HepG2 (cell line): ENCODE results near the gene VDAC1. TPM values are rescaled to one million over a fixed set of nuclear protein-coding genes. Genes with fewer than 3 reads are reported as not detected.

ENCODE experiments used
- ATAC-seq: fragments of 200-7000 bp; cut with Tn5 transposase; 3 replicates; pipeline ENCODE4 v1.9.1; 2020; ENCODE audit warnings: mild to moderate bottlenecking, moderate library complexity
- BruUV-seq: library from RNA; stranded (reverse); fragments of 400-500 nt; replicated peaks from 2 replicates; lab custom pipeline; 2021; lab: Mats Ljungman, UMichigan
- CTCF ChIA-PET: fragments of 300-600 bp; formaldehyde crosslinking; extraction: SDS; loops from one replicate; lab custom pipeline; 2021; ENCODE audit warnings: low total read pairs, inconsistent platforms, low intra/inter-chr PET ratio; lab: Yijun Ruan, JAX
- POLR2A ChIA-PET: fragments of 350-600 bp; sonication (Branson Sonifier 250); formaldehyde crosslinking; loops from one replicate; lab custom pipeline; 2020; ENCODE audit warnings: antibody characterized with exemption, inconsistent platforms; lab: Yijun Ruan, JAX
- DNase-seq: peaks from one replicate; pipeline ENCODE4 v3.0.0-alpha.2; 2015; ENCODE audit warnings: low spot score
- FAIRE-seq: peaks from 3 replicates; lab custom pipeline; 2011; peaks lifted over from hg19 to GRCh38; lab: Jason Lieb, UNC
- H2AFZ ChIP-seq: one replicate; pipeline ENCODE4 v1.6.1; 2011; ENCODE audit warnings: low read length, inconsistent platforms
- H3K27ac ChIP-seq: fragments of 300-600 bp; 3 replicates; pipeline ENCODE4 v1.8.0; 2011; ENCODE audit warnings: mixed run types, mild to moderate bottlenecking, mixed read lengths, low read length, inconsistent platforms; ENCODE audit not compliant: insufficient read depth; ENCODE audit errors: extremely low read length
- H3K27me3 ChIP-seq, 2 experiments: fragments of 200-600 bp in 1 of 2; 2 replicates in 1 of 2; 3 replicates in 1 of 2; pipeline versions ENCODE4 v1.6.0 to v1.8.0; 2011; ENCODE audit warnings: low read length in 2 of 2, mild to moderate bottlenecking in 2 of 2, moderate library complexity in 2 of 2, inconsistent platforms in 1 of 2; ENCODE audit not compliant: insufficient read depth in 2 of 2, control insufficient read depth in 1 of 2
- H3K36me3 ChIP-seq, 2 experiments: fragments of 200-600 bp in 1 of 2; replicated peaks in 1 of 2; 2 replicates in 1 of 2; 3 replicates in 1 of 2; pipeline versions ENCODE4 v1.5.1 to v1.8.0; 2011; ENCODE audit warnings: low read length in 2 of 2, inconsistent platforms in 1 of 2; ENCODE audit not compliant: insufficient read depth in 2 of 2, control insufficient read depth in 1 of 2
- H3K4me1 ChIP-seq: 2 replicates; pipeline ENCODE4 v1.5.1; 2012; ENCODE audit warnings: low read length, inconsistent platforms; ENCODE audit not compliant: insufficient read depth
- H3K4me2 ChIP-seq: 2 replicates; pipeline ENCODE4 v1.6.0; 2011; ENCODE audit warnings: low read depth, low read length, inconsistent platforms
- H3K4me3 ChIP-seq, 3 experiments: fragments of 200-600 bp in 1 of 3; sonication (generic), shearing (Covaris generic) in 1 of 3; replicated peaks in 1 of 3; 2 replicates each; pipeline ENCODE4 v1.5.1; 2011 to 2016; ENCODE audit warnings: low read length in 3 of 3, inconsistent platforms in 2 of 3, low read depth in 2 of 3, mild to moderate bottlenecking in 2 of 3, control low read depth in 1 of 3, mixed read lengths in 1 of 3; ENCODE audit not compliant: insufficient read depth in 1 of 3
- H3K79me2 ChIP-seq: one replicate; pipeline ENCODE4 v1.6.1; 2011; ENCODE audit warnings: low read length, inconsistent platforms; ENCODE audit not compliant: insufficient read depth
- H3K9ac ChIP-seq: 2 replicates; pipeline ENCODE4 v1.6.0; 2011; ENCODE audit warnings: mild to moderate bottlenecking, low read depth, low read length, inconsistent platforms; ENCODE audit not compliant: insufficient read depth
- H3K9me3 ChIP-seq: 2 replicates; pipeline ENCODE4 v1.5.1; 2012; ENCODE audit warnings: mild to moderate bottlenecking, low read length
- H4K20me1 ChIP-seq: 2 replicates; pipeline ENCODE4 v1.6.0; 2011; ENCODE audit warnings: inconsistent platforms, mild to moderate bottlenecking, low read length, moderate library complexity; ENCODE audit not compliant: insufficient read depth
- CBX2 ChIP-seq, 2 experiments: fragments of 200-600 bp in 1 of 2; sonication (generic); formaldehyde crosslinking in 1 of 2; IDR thresholded peaks; 2 replicates each; pipeline versions ENCODE4 v1.7.0 to v1.8.1; 2018 to 2022; ENCODE audit warnings: low read depth in 2 of 2, low read length in 1 of 2, mild to moderate bottlenecking in 1 of 2, missing genetic modification reagents in 1 of 2
- CEBPB ChIP-seq: IDR thresholded peaks from 2 replicates; pipeline ENCODE4 v1.6.1; 2011; ENCODE audit warnings: low read depth, low read length, improper control_type of control experiment, borderline replicate concordance
- HNRNPL ChIP-seq: fragments of 200-400 bp; formaldehyde crosslinking; IDR thresholded peaks from 2 replicates; pipeline ENCODE4 v1.6.1; 2017; ENCODE audit warnings: mild to moderate bottlenecking, low read depth, low read length
- ZNF142 ChIP-seq: sonication (generic); formaldehyde crosslinking; IDR thresholded peaks from 2 replicates; pipeline ENCODE4 v1.4.0; 2020; ENCODE audit warnings: missing genetic modification reagents
- ZNF30 ChIP-seq: sonication (generic); formaldehyde crosslinking; IDR thresholded peaks from 2 replicates; pipeline ENCODE4 v1.5.0; 2020; ENCODE audit warnings: mild to moderate bottlenecking, missing genetic modification reagents
- ZNF343 ChIP-seq: sonication (generic); formaldehyde crosslinking; IDR thresholded peaks from 2 replicates; pipeline ENCODE4 v1.4.0; 2020; ENCODE audit warnings: mild to moderate bottlenecking, missing genetic modification reagents
- ZNF768 ChIP-seq: sonication (generic); formaldehyde crosslinking; IDR thresholded peaks from 2 replicates; pipeline ENCODE4 v1.4.0; 2020; ENCODE audit warnings: missing genetic modification reagents
- WGBS: methylation state at CpG from one replicate; pipeline ENCODE4 v1.1.6; 2017; ENCODE audit warnings: low lambda C conversion rate; 5-methylcytosine and 5-hydroxymethylcytosine counted together
- in situ Hi-C: cut with HindIII; loops from 2 replicates; pipeline ENCODE4 v1.10.0; 2017; ENCODE audit warnings: low pct_unique_long_range_greater_than_20kb; ENCODE audit not compliant: extremely low pct_ligation_motif_present
- intact Hi-C: fragments of 100-400 bp; cut with micrococcal nuclease; formaldehyde crosslinking; loops from one replicate; pipeline ENCODE4 v1.10.0; 2022; ENCODE audit not compliant: unreplicated experiment
- polyA plus RNA-seq, 8 experiments: library from polyadenylated mRNA; depleted of rRNA in 3 of 8; stranded (reverse) in 7 of 8; unstranded in 1 of 8; fragments of >200 nt; fragmentation: Illumina TruSeq in 4 of 8; extraction: Trizol in 4 of 8; gene quantifications; 2 replicates each; pipeline versions ENCODE4 v1.2.1 to v1.2.3, GENCODE V29; 2011 to 2016; ENCODE audit warnings: low read depth in 4 of 8, missing spikeins in 1 of 8, mixed read lengths in 1 of 8; ENCODE audit not compliant: insufficient read depth in 1 of 8
- total RNA-seq, 5 experiments: library from RNA; depleted of rRNA; stranded (reverse); fragments of >200 nt; fragmentation: Illumina TruSeq; extraction: Trizol; gene quantifications; 2 replicates each; pipeline ENCODE4 v1.2.3, GENCODE V29; 2016; ENCODE audit warnings: low read depth in 1 of 5
- TF ChIP-seq, protein P1 (sequence below): sonication (generic); formaldehyde crosslinking; IDR thresholded peaks from 2 replicates; pipeline ENCODE4 v1.5.0; 2020; ENCODE audit warnings: missing genetic modification reagents
- TF ChIP-seq, protein P2 (sequence below): sonication (generic); formaldehyde crosslinking; IDR thresholded peaks from 2 replicates; pipeline ENCODE4 v1.4.0; 2020; ENCODE audit warnings: missing genetic modification reagents

VDAC1 gene
- total and polyA plus RNA-seq, 2 of the 13 experiments (the other 11 are each of a cell fraction or from before 2014, with no cell fraction given): 112 to 380 TPM

- no peak for FAIRE-seq
Observed at GRCh38 chr5:134053314-134053839, 48.6 kb upstream of the VDAC1 start.

GRCh38 chr5:134051305-134051704 lies 46.5 kb upstream of the VDAC1 start:
- BruUV-seq: no TSS peak
- POLR2A ChIA-PET: interaction anchor here (0.7 to 1.9 kb wide), 2 partner anchors 48 to 95 kb away, joined by 3 to 12 read pairs; no protein-coding TSS in a partner anchor
- no CpG with 5 or more reads among the region's 2 CpGs for WGBS
- TF ChIP-seq, protein P1, sequence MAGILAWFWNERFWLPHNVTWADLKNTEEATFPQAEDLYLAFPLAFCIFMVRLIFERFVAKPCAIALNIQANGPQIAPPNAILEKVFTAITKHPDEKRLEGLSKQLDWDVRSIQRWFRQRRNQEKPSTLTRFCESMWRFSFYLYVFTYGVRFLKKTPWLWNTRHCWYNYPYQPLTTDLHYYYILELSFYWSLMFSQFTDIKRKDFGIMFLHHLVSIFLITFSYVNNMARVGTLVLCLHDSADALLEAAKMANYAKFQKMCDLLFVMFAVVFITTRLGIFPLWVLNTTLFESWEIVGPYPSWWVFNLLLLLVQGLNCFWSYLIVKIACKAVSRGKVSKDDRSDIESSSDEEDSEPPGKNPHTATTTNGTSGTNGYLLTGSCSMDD (CRISPR knock-in tag): no peak
- TF ChIP-seq ZNF30 (CRISPR knock-in tag): no peak
- no peak for TF ChIP-seq ZNF142 (CRISPR knock-in tag)
- no peak for TF ChIP-seq ZNF343
- peak; percentile 75 for TF ChIP-seq CEBPB

More at GRCh38 chr5:134053314-134053839, 48.6 kb upstream of the VDAC1 start:
- Histone ChIP-seq H2AFZ (no peak overlapping the region), H3K27me3 (no peaks in the 10 kb centered on the region), H3K4me2 (0 out of 2 replicates have a peak overlapping the region, but pooled peaks have one; percentile 11), H3K36me3 (no peaks in the 10 kb centered on the region), H3K27ac (no peak overlapping the region), H4K20me1 (no peaks in the 10 kb centered on the region), H3K4me3 (no peak overlapping the region), H3K9ac (no peak overlapping the region), H3K9me3 (no peaks in the 10 kb centered on the region), H3K4me1 (peaks cover 38% of the 10 kb centered on the region), H3K79me2 (no peaks in the 10 kb centered on the region)
- DNase-seq: no peak
- intact Hi-C loops: no loop called here
- ATAC-seq: peak; percentile 59
- WGBS: 59% methylated on average over 5 of the region's 8 CpGs
- TF ChIP-seq HNRNPL (0 out of 2 replicates have a peak, but pooled peaks have one; percentile 56), CBX2 (IDR thresholded peaks at IDR 0.05; ENCODE audit: low read depth, low read length) (no peak), CBX2 (CRISPR knock-in tag; IDR thresholded peaks at IDR 0.05; ENCODE audit: low read depth) (no peak), ZNF768 (CRISPR knock-in tag) (peak; percentile 92)
- TF ChIP-seq, protein P2, sequence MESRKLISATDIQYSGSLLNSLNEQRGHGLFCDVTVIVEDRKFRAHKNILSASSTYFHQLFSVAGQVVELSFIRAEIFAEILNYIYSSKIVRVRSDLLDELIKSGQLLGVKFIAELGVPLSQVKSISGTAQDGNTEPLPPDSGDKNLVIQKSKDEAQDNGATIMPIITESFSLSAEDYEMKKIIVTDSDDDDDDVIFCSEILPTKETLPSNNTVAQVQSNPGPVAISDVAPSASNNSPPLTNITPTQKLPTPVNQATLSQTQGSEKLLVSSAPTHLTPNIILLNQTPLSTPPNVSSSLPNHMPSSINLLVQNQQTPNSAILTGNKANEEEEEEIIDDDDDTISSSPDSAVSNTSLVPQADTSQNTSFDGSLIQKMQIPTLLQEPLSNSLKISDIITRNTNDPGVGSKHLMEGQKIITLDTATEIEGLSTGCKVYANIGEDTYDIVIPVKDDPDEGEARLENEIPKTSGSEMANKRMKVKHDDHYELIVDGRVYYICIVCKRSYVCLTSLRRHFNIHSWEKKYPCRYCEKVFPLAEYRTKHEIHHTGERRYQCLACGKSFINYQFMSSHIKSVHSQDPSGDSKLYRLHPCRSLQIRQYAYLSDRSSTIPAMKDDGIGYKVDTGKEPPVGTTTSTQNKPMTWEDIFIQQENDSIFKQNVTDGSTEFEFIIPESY (CRISPR knock-in tag): peak; percentile 95
- in situ Hi-C loops: no loop called here
- ChIA-PET POLR2A (interaction anchor here (0.7 to 0.9 kb wide), 2 partner anchors 35 to 47 kb away, joined by 3 read pairs; no protein-coding TSS in a partner anchor), CTCF (interaction anchor here (1.4 kb wide), 1 partner anchor 13 kb away, joined by 3 read pairs; no protein-coding TSS in a partner anchor)
- no TSS peak for BruUV-seq

More at GRCh38 chr5:134051305-134051704, 46.5 kb upstream of the VDAC1 start:
- Histone ChIP-seq H2AFZ (no peak overlapping the region), H3K27me3 (no peaks in the 10 kb centered on the region), H3K36me3 (no peaks in the 10 kb centered on the region), H3K4me2 (no peak overlapping the region), H3K9me3 (no peaks in the 10 kb centered on the region), H3K27ac (no peak overlapping the region), H3K9ac (no peak overlapping the region), H3K79me2 (no peaks in the 10 kb centered on the region), H4K20me1 (no peaks in the 10 kb centered on the region), H3K4me3 (no peak overlapping the region), H3K4me1 (peaks cover 59% of the 10 kb centered on the region)
- intact Hi-C loops (no loop called here), in situ Hi-C loops (no loop called here)
- no peak for FAIRE-seq
- DNase-seq: no peak
- CTCF ChIA-PET: no interaction called here
- no peak for ATAC-seq
